ENCODE results near the gene CBX5.
"Not testable (repeated sequence)": the region's sequence is repeated elsewhere in the genome, so short reads cannot be mapped to it uniquely, and the experiment has no call there.

GRCh38 chr12:54185297-54185696 lies 94.6 kb downstream of the CBX5 start:
- TF ChIP-seq CTCF (IDR thresholded peaks at IDR 0.05; ENCODE audit: insufficient read depth, low read depth, low read length); EZH2 (IDR thresholded peaks at IDR 0.05; ENCODE audit: insufficient read depth, low read length): not testable (repeated sequence)

Data from astrocyte (in vitro differentiated cells and primary cell).